Uterus (tissue), 4 donors: ENCODE data around the gene SEMA4B. TPM values are rescaled to one million over a fixed set of nuclear protein-coding genes. Genes with fewer than 3 reads are reported as not detected.

ENCODE experiments used
- DNase-seq, 2 donors: peaks; one replicate each; pipeline ENCODE4 v3.0.0-alpha.2; 2019 to 2020
- H3K27ac ChIP-seq, 2 donors: fragments of 200-600 bp; sonication (generic); 1 replicate in 1 of 2; 2 replicates in 1 of 2; pipeline ENCODE4 v1.5.1; 2016 to 2018
- H3K27me3 ChIP-seq, 2 donors: fragments of 200-600 bp; sonication (generic); one replicate each; pipeline ENCODE4 v1.5.1; 2018 to 2019; ENCODE audit warnings: control low read depth in 1 of 2
- H3K36me3 ChIP-seq, 2 donors: fragments of 200-600 bp; sonication (generic); one replicate each; pipeline ENCODE4 v1.5.1; 2019; ENCODE audit warnings: control low read depth in 1 of 2
- H3K4me1 ChIP-seq, 2 donors: fragments of 200-600 bp; sonication (generic); one replicate each; pipeline ENCODE4 v1.5.1; 2018 to 2019; ENCODE audit warnings: control low read depth in 1 of 2
- H3K4me3 ChIP-seq, 2 donors: fragments of 200-600 bp; sonication (generic); 1 replicate in 1 of 2; 2 replicates in 1 of 2; pipeline ENCODE4 v1.5.1; 2018 to 2019; ENCODE audit warnings: mild to moderate bottlenecking in 1 of 2
- H3K9me3 ChIP-seq, 2 donors: fragments of 200-600 bp; sonication (generic); one replicate each; pipeline ENCODE4 v1.5.1; 2019; ENCODE audit warnings: control low read depth in 1 of 2
- CTCF ChIP-seq, 4 experiments: fragments of 200-600 bp in 2 of 4; fragments of 450-650 bp in 2 of 4; sonication (generic) in 2 of 4; IDR thresholded peaks; one replicate each; pipeline ENCODE4 v1.5.1; 2016 to 2019; ENCODE audit warnings: antibody characterized with exemption in 4 of 4, mild to moderate bottlenecking in 2 of 4, moderate library complexity in 1 of 4
- POLR2A ChIP-seq, 2 donors: fragments of 450-650 bp; IDR thresholded peaks; one replicate each; pipeline ENCODE4 v1.6.1; 2016; ENCODE audit warnings: antibody characterized with exemption in 2 of 2, mild to moderate bottlenecking in 1 of 2, moderate library complexity in 1 of 2
- intact Hi-C: fragments of 100-400 bp; cut with DNase I; formaldehyde crosslinking; loops from one replicate; pipeline ENCODE4 v1.15.1; 2023; ENCODE audit warnings: low total_unique reads
- total RNA-seq, 4 donors: library from RNA; depleted of rRNA in 3 of 4; stranded (reverse); fragments of >200 nt in 3 of 4; gene quantifications; one replicate each; pipeline versions ENCODE4 v1.1.0 to v1.2.4, GENCODE V29; 2014 to 2023
- donor health status: DM: yes; HTN: yes; CAD: no.

The SEMA4B gene
- total RNA-seq, 4 donors from 2014 or later = 6.7 to 50.1 (median 22.8) TPM

- H3K4me3 ChIP-seq = no peak overlapping the region
- no peak overlapping the region for H3K27ac ChIP-seq
- no peaks in the 10 kb centered on the region for H3K4me1 ChIP-seq
- no peak for DNase-seq
- intact Hi-C loops = no loop called here
- no peak for TF ChIP-seq POLR2A (IDR thresholded peaks at IDR 0.05)
- no peak for TF ChIP-seq CTCF (IDR thresholded peaks at IDR 0.05)
- H3K9me3 ChIP-seq = no peaks in the 10 kb centered on the region
- H3K36me3 ChIP-seq = no peaks in the 10 kb centered on the region
- no peaks in the 10 kb centered on the region for H3K27me3 ChIP-seq
These were observed 7.2 kb downstream of the SEMA4B start for GRCh38 chr15:90208356-90208755.

- TF ChIP-seq POLR2A (IDR thresholded peaks at IDR 0.05) (no peak), CTCF (IDR thresholded peaks at IDR 0.05) (no peak)
- Histone ChIP-seq H3K9me3 (no peaks in the 10 kb centered on the region), H3K27me3 (no peaks in the 10 kb centered on the region), H3K36me3 (no peaks in the 10 kb centered on the region), H3K27ac (no peak overlapping the region), H3K4me1 (no peaks in the 10 kb centered on the region), H3K4me3 (no peak overlapping the region)
- no peak for DNase-seq
- intact Hi-C loops = no loop called here
These were observed 8.5 kb downstream of the SEMA4B start for GRCh38 chr15:90209591-90209990.

- Histone ChIP-seq H3K4me1 (no peaks in the 10 kb centered on the region), H3K9me3 (no peaks in the 10 kb centered on the region), H3K4me3 (no peak overlapping the region), H3K27ac (no peak overlapping the region), H3K36me3 (no peaks in the 10 kb centered on the region), H3K27me3 (no peaks in the 10 kb centered on the region)
- intact Hi-C loops = no loop called here
- TF ChIP-seq CTCF (IDR thresholded peaks at IDR 0.05) (no peak), POLR2A (IDR thresholded peaks at IDR 0.05) (no peak)
- no peak for DNase-seq
These were observed 9.5 kb downstream of the SEMA4B start for GRCh38 chr15:90210593-90210992.

- H3K27ac ChIP-seq = no peak overlapping the region
- no peaks in the 10 kb centered on the region for H3K9me3 ChIP-seq
- no peak overlapping the region for H3K4me3 ChIP-seq
- no peak for TF ChIP-seq POLR2A (IDR thresholded peaks at IDR 0.05)
- no peak for TF ChIP-seq CTCF (IDR thresholded peaks at IDR 0.05)
- H3K36me3 ChIP-seq = no peaks in the 10 kb centered on the region
- no peaks in the 10 kb centered on the region for H3K27me3 ChIP-seq
- intact Hi-C loops = no loop called here
- no peaks in the 10 kb centered on the region for H3K4me1 ChIP-seq
- no peak for DNase-seq
These were observed 9.9 kb downstream of the SEMA4B start for GRCh38 chr15:90211009-90211408.

GRCh38 chr15:90211440-90212143, 10.5 kb downstream of the SEMA4B start:
- H3K27me3 ChIP-seq = no peaks in the 10 kb centered on the region
- H3K9me3 ChIP-seq = no peaks in the 10 kb centered on the region
- H3K4me3 ChIP-seq = no peak overlapping the region
- no peaks in the 10 kb centered on the region for H3K4me1 ChIP-seq
- no peak overlapping the region for H3K27ac ChIP-seq
- no peak for DNase-seq
- H3K36me3 ChIP-seq = no peaks in the 10 kb centered on the region
- intact Hi-C loops = no loop called here
- TF ChIP-seq POLR2A (IDR thresholded peaks at IDR 0.05) (no peak), CTCF (IDR thresholded peaks at IDR 0.05) (no peak)
